Measurements from ENCODE around the gene DHX16. TPM values are rescaled to one million over a fixed set of nuclear protein-coding genes. Genes with fewer than 3 reads are reported as not detected.

The DHX16 gene
- total and polyA plus RNA-seq, 9 of the 15 experiments (the other 6 are each of a cell fraction or from before 2014, with no cell fraction given), result 14.6 to 66.1 (median 47.5) TPM

DNA sequence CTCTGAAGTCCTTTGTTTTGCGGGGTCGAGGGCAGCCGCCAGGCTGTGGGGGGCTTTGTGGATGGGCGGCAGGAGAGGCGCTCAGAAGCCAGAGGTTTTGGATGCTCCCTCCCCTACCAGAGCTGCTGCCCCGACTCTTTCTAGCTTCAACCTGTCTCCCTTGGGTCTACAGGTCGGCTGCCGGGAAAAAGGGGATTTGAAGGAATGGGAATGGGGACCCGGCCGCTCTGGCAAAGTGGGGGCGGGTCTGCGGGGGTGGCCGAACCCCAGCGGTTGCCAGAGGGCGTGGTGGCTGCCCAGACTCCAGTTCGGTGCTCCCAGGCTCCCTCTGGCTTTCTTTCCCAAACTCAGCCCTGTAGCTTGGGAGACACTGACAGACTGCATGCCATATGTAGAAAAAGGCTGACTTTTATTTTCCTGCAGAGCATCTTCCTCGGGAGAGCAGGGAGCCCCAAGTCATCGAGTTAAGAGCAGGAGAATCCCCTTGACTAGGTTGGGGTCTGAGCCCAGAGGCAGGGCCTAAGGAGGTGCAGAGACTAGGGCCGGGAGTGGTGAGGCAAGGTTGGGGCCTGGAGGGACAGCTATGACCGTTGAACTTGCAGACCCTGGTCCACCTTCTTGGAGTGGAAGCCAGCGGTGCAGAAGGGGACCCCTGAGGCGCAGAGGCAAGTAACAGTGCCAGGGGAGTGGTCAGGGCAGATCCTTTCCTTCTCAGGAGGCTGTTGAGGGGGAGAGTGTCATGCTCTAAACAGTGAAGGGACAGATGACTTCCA, 15.0 kb upstream of the DHX16 start (continued):
- no peak for TF ChIP-seq TEAD4 (IDR thresholded peaks at IDR 0.05; ENCODE audit: low read length)
- TF ChIP-seq TEAD4 (CRISPR knock-in tag; IDR thresholded peaks at IDR 0.05; ENCODE audit: borderline replicate concordance), result no peak
- no peak for TF ChIP-seq TSC22D4 (tag; IDR thresholded peaks at IDR 0.05)
- TF ChIP-seq HOXB6 (CRISPR knock-in tag; IDR thresholded peaks at IDR 0.05; ENCODE audit: borderline replicate concordance), result no peak
- TF ChIP-seq, protein P1, sequence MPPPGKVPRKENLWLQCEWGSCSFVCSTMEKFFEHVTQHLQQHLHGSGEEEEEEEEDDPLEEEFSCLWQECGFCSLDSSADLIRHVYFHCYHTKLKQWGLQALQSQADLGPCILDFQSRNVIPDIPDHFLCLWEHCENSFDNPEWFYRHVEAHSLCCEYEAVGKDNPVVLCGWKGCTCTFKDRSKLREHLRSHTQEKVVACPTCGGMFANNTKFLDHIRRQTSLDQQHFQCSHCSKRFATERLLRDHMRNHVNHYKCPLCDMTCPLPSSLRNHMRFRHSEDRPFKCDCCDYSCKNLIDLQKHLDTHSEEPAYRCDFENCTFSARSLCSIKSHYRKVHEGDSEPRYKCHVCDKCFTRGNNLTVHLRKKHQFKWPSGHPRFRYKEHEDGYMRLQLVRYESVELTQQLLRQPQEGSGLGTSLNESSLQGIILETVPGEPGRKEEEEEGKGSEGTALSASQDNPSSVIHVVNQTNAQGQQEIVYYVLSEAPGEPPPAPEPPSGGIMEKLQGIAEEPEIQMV (tag; conservative IDR thresholded peaks at IDR 0.05; ENCODE audit: low read depth), result no peak
- TF ChIP-seq MAFF (IDR thresholded peaks at IDR 0.05; ENCODE audit: low read length), result no peak
- no peak for TF ChIP-seq MEF2A (IDR thresholded peaks at IDR 0.05; ENCODE audit: control insufficient read depth, low read depth, low read length)
- TF ChIP-seq GATAD2A (IDR thresholded peaks at IDR 0.05), result no peak; the same call in 1 of the 2 replicates
- no peak for TF ChIP-seq LCOR (CRISPR knock-in tag; IDR thresholded peaks at IDR 0.05)
- TF ChIP-seq TAF1 (IDR thresholded peaks at IDR 0.05; ENCODE audit: control insufficient read depth, extremely low read depth, insufficient read depth, low read length, severe bottlenecking), result peak; percentile 10
- TF ChIP-seq RBFOX2 (IDR thresholded peaks at IDR 0.05; ENCODE audit: low read depth, low read length), result peak; percentile 7
- TF ChIP-seq, protein P2, sequence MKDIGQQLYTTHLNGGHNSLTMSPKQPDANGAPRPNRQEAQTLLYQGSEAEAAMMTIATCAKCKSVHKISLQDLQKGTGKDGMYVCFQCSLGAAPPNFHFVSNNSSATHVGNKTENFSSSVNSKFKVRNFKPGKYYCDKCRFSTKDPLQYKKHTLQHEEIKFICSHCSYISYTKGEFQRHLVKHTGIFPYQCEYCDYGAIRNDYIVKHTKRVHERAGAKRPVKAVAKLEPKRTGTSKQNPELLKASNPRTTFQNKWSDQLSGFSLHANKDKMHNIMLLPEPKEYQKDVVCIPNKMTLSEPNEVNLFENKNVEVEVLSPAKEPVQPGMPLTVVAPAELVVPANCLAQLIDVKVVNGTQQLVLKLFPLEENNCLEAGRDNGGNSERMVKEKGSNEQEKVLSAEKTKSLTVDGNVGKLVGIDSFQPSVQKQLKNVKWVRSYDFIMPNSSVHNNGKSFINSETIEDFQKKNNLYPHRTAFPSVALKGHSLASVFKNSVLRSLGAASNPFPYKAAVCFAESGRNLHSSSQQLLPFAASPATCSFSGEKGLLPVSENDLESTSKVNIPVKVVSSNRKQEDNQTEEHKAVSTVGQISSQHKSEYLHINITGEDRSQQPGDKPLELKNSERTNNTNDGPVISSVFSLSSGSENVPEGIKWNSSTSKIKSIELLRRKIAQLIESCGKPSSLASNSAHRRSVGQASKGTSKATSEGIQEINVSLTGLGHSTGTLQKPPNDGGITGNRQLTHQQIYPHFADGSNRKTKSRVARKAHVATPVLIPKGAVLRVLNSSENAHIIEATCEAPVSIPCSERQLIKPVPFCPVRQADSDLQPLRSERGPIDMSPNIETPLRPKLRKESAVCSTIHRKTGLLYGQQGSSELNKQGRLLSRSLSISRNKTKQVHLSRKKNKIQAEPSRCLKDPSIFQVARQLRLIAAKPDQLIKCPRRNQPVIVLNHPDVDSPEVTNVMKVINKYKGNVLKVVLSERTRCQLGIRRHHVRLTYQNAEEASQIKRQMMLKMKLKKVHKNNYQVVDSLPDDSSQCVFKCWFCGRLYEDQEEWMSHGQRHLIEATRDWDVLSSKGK (CRISPR knock-in tag; IDR thresholded peaks at IDR 0.05), result no peak
- TF ChIP-seq CHD1 (IDR thresholded peaks at IDR 0.05; ENCODE audit: low read length), result peak; percentile 65
- no peak for TF ChIP-seq NR2C2 (CRISPR knock-in tag; IDR thresholded peaks at IDR 0.05)
- 0 out of 2 replicates have a peak, but pooled peaks have one; percentile 10 for TF ChIP-seq NR2C2 (tag; IDR thresholded peaks at IDR 0.05)
- no peak for TF ChIP-seq STAT5B (CRISPR knock-in tag; IDR thresholded peaks at IDR 0.05)
- no peak for TF ChIP-seq MTA1 (IDR thresholded peaks at IDR 0.05; ENCODE audit: borderline replicate concordance)
- TF ChIP-seq, protein P3, sequence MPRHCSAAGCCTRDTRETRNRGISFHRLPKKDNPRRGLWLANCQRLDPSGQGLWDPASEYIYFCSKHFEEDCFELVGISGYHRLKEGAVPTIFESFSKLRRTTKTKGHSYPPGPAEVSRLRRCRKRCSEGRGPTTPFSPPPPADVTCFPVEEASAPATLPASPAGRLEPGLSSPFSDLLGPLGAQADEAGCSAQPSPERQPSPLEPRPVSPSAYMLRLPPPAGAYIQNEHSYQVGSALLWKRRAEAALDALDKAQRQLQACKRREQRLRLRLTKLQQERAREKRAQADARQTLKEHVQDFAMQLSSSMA (CRISPR knock-in tag; IDR thresholded peaks at IDR 0.05), result 0 out of 2 replicates have a peak, but pooled peaks have one; percentile 40
- no peak for TF ChIP-seq PTRF (tag; IDR thresholded peaks at IDR 0.05)
- TF ChIP-seq, protein P4, sequence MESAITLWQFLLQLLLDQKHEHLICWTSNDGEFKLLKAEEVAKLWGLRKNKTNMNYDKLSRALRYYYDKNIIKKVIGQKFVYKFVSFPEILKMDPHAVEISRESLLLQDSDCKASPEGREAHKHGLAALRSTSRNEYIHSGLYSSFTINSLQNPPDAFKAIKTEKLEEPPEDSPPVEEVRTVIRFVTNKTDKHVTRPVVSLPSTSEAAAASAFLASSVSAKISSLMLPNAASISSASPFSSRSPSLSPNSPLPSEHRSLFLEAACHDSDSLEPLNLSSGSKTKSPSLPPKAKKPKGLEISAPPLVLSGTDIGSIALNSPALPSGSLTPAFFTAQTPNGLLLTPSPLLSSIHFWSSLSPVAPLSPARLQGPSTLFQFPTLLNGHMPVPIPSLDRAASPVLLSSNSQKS (CRISPR knock-in tag; IDR thresholded peaks at IDR 0.05), result no peak
- TF ChIP-seq HDAC8 (tag; IDR thresholded peaks at IDR 0.05), result no peak

All from K562 (cell line).